ENCODE data around the gene VWA3B. TPM values are rescaled to one million over a fixed set of nuclear protein-coding genes. Genes with fewer than 3 reads are reported as not detected.

Gene VWA3B
- total RNA-seq, 2 donors from 2014 or later, result not detected

DNA sequence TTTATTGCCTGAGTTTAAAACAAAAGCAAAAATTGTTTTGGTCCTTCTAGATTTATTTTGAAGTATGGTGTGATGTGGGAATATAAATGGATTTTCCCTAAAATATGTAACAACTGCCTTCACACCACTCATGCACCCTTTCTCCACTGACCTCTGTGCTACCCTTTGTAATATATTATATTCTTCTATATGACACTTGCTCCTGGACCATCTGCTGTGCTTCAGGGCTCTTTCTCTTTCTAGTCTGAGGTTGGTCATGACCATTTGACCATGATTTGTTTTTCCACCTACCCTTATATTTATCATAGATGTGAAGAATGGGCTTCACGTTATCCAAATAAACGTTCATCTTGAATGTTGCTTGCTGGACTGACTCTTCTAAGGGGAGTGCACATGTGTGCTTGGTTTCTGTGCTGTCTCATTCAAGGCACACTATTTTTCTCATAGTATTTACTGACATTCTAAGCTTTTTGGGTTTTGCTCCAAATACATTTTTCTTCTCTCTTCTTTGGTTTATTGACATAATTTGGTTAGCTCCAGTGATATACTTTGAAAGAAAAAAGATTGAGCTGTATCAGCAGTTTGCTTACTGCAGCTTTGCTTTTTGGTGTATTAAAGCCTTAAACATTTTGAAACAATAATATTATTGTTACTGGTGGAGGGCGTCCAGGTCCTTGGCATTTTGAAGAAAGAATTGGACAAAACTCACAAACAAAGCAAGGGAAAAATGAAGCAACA lies 61.8 kb downstream of the VWA3B start:
- Histone ChIP-seq H3K27ac (peak overlapping the region in 1 of 2 donors; percentile 24), H3K9me3 (no peaks in the 10 kb centered on the region), H3K27me3 (no peaks in the 10 kb centered on the region), H3K4me1 (peaks cover 0 to under 1% of the 10 kb centered on the region in 2 donors), H3K36me3 (no peaks in the 10 kb centered on the region), H3K4me3 (peak overlapping the region; percentile 6 to 17)
- TF ChIP-seq, protein P1, sequence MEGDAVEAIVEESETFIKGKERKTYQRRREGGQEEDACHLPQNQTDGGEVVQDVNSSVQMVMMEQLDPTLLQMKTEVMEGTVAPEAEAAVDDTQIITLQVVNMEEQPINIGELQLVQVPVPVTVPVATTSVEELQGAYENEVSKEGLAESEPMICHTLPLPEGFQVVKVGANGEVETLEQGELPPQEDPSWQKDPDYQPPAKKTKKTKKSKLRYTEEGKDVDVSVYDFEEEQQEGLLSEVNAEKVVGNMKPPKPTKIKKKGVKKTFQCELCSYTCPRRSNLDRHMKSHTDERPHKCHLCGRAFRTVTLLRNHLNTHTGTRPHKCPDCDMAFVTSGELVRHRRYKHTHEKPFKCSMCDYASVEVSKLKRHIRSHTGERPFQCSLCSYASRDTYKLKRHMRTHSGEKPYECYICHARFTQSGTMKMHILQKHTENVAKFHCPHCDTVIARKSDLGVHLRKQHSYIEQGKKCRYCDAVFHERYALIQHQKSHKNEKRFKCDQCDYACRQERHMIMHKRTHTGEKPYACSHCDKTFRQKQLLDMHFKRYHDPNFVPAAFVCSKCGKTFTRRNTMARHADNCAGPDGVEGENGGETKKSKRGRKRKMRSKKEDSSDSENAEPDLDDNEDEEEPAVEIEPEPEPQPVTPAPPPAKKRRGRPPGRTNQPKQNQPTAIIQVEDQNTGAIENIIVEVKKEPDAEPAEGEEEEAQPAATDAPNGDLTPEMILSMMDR (IDR thresholded peaks at IDR 0.05), result no peak
- DNase-seq (ENCODE audit: low spot score), result no peak

DNA sequence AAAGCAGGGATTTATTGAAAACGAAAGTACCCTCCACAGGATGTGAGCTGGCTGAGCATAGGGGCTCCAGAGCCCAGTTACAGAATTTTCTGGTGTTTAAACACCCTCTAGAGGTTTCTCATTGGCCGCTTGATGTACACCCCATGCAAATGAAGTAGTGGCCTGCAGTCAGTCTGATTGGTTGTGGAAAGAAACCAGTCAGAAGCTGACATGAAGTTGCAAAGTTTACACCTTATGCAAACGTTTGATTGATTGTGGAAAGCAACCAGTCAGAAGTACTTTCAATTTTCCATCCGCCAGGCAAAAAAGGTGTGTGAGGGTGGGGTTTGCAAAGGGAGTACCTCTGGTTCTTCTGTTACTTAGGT lies 62.3 kb downstream of the VWA3B start:
- Histone ChIP-seq H3K4me3 (peak overlapping the region; percentile 6 to 17), H3K4me1 (peaks cover 0 to 6% of the 10 kb centered on the region in 2 donors), H3K36me3 (no peaks in the 10 kb centered on the region), H3K27me3 (no peaks in the 10 kb centered on the region), H3K9me3 (no peaks in the 10 kb centered on the region), H3K27ac (peak overlapping the region in 1 of 2 donors; percentile 24)
- DNase-seq (ENCODE audit: low spot score), result no peak
- TF ChIP-seq, protein P1 (IDR thresholded peaks at IDR 0.05), result peak in 1 of 2 donors; percentile 30

DNA sequence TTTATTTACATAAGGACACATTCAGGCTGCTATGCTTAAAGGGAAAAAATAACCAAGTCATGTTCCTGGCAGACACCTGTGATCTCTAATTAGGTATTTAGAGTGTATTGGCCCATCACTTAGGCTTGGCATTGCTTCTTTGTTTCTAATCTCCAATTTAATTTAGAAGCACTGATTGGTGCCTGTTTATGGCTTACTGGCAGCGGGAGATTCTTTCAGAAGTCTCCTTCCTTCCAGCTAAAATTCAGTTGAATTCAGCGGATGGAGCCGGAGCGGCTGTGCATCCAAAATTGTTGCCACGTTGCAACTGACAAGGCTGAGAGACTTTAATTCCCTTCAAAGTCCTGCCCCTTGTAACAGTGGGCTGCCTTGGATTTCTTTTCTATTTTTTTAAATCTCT lies 66.5 kb downstream of the VWA3B start:
- H3K27ac ChIP-seq, result peak overlapping the region; percentile 61 to 71
- no peaks in the 10 kb centered on the region for H3K9me3 ChIP-seq
- H3K27me3 ChIP-seq, result no peaks in the 10 kb centered on the region
- DNase-seq (ENCODE audit: low spot score), result no peak
- no peaks in the 10 kb centered on the region for H3K36me3 ChIP-seq
- TF ChIP-seq, protein P1 (IDR thresholded peaks at IDR 0.05), result no peak
- H3K4me1 ChIP-seq, result peaks cover 0 to 36% of the 10 kb centered on the region in 2 donors
- H3K4me3 ChIP-seq, result no peak overlapping the region

DNA sequence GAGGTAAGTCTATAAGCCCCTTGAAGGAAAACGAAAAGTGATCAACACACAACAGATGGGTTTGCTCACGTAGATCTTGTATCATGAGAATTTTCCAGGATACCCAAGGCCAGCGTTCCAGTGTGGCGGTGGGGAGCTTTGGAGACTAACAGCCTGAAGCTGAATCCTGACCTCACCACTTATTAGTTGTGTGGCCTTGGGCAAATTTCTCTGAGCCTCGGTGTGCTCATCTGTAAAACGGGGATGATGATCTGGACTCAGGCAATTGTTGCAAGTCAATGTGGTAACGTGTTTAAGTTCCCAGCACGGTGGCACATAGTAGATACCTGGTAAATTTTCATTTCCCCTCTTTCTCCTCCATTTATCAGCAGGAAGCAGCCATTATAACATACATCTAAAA lies 68.3 kb downstream of the VWA3B start:
- Histone ChIP-seq H3K36me3 (no peaks in the 10 kb centered on the region), H3K9me3 (no peaks in the 10 kb centered on the region), H3K4me1 (peaks cover 0 to 54% of the 10 kb centered on the region in 2 donors), H3K27me3 (no peaks in the 10 kb centered on the region), H3K4me3 (no peak overlapping the region), H3K27ac (peak overlapping the region in 1 of 2 donors; percentile 71)
- DNase-seq (ENCODE audit: low spot score), result no peak
- TF ChIP-seq, protein P1 (IDR thresholded peaks at IDR 0.05), result no peak

DNA sequence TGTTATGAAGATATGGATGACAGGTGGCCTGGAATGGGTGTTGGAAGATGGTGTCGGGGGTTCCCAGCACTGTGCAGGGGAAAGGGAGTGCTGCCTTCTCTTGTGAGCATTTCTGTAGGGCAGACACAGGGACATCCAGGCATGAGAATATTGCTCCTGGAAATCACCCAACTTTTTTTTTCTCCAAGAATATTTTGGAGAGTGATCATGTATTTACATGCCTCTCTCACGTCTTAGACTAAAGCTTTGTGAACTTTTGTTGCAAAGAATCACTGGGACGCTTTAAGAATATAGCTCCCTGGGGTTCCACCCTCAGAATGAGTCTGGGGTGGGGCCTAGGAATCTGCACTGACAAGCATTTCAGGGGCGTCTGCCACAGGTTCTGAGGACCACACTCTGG lies 68.7 kb downstream of the VWA3B start:
- no peak for DNase-seq (ENCODE audit: low spot score)
- no peak overlapping the region for H3K4me3 ChIP-seq
- no peaks in the 10 kb centered on the region for H3K9me3 ChIP-seq
- H3K36me3 ChIP-seq, result no peaks in the 10 kb centered on the region
- TF ChIP-seq, protein P1 (IDR thresholded peaks at IDR 0.05), result no peak
- H3K27ac ChIP-seq, result peak overlapping the region; percentile 63 to 93
- peaks cover 0 to 58% of the 10 kb centered on the region in 2 donors for H3K4me1 ChIP-seq
- H3K27me3 ChIP-seq, result no peaks in the 10 kb centered on the region

DNA sequence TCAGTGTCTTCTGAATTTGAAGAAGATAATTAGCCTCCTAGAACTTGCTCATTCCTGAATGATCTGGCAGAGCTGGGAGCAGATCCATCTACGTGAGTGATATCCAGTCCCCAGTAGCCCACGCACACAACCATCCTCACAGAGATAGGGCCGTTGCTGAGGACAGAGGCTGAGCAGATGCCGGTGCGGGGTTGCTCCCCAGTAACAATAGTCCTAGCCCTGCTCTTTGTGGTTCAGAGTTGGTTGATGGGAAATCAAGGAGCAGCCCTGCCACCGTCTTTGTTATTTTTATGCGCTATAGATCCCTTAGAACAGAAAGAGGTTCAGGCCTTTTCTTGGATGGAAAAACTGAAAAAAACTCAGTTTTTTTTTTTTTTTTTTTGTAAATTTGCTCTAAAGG lies 69.3 kb downstream of the VWA3B start:
- Histone ChIP-seq H3K4me3 (no peak overlapping the region), H3K4me1 (peaks cover 0 to 64% of the 10 kb centered on the region in 2 donors), H3K9me3 (no peaks in the 10 kb centered on the region), H3K36me3 (no peaks in the 10 kb centered on the region), H3K27me3 (no peaks in the 10 kb centered on the region), H3K27ac (peak overlapping the region; percentile 63 to 93)
- DNase-seq (ENCODE audit: low spot score), result no peak
- TF ChIP-seq, protein P1 (IDR thresholded peaks at IDR 0.05), result no peak
